HG03575 (cell line): Measurements from ENCODE around the gene TMED1.
"Not testable (repeated sequence)": the region's sequence is repeated elsewhere in the genome, so short reads cannot be mapped to it uniquely, and the experiment has no call there.

Experiments
- ATAC-seq: cut with Tn5 transposase; IDR thresholded peaks from one replicate; pipeline ENCODE4 v1.9.1; 2021; ENCODE audit not compliant: unreplicated experiment, insufficient number of reproducible peaks, low FRiP score; ENCODE audit errors: extremely low read depth

TMED1 gene

DNA sequence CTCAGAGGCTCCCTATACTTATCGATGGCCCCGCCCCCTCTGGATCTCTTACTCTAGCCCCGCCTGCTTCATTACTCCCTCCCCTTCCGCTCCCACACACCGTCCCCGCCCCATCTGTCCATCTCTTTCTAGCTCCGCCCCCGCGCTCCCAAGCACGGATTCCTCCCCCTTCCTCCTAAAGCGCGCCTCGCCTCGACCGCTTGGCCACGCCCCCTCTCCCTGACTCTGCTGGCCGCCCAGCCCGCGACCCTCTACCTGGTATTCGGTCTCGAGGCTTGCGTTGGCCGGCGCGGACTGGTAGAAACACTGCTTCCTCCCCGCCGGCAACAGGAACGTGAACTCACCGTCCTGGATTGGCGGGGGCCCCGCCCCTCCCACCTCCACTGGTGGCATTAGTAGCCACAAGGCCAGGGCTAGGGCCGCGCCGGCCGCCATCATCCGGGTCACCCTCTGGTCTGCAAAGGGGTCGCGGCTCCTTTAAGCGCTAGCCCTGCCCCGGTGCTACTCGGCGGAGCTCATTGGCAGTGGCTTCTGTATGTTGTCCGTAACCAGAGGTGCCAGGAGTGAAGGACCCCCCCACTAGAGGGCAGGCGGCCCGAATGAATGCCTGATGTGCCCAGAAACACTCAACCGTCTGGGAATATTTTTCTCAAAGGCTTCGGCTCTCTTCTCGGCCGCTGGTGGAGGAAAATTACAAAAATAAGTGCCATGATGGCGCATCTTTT, at the start of gene TMED1:
TSS of gene TMED1 (minus strand) at position 459 of the 725 bp plus-strand sequence. CDS start at position 438, 21 bp downstream.
- ATAC-seq: peak; percentile 42

- no peak for ATAC-seq
Observed at GRCh38 chr19:10885201-10886169, 49.5 kb upstream of the TMED1 start.

- no peak for ATAC-seq
Observed at GRCh38 chr19:10884274-10884673, 48.3 kb upstream of the TMED1 start.

DNA sequence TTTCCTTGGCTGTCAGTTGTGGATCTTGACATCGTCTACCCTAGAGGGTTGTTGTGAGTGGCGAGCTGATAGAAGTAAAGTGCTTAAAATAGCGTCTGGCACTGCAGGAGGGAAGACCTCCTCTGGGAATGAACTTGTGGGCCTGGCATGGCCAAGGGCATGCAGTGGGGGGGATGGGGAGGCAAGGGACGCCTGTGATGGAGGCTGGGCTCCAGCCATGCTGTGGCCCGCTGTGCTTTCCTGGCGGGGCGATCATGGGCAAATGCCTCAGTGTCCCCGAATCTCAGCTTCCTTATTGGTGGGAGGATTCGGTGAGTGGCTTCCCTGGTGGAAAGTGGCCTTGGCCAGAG, 46.1 kb upstream of the TMED1 start:
- ATAC-seq: no peak

GRCh38 chr19:10881403-10882107, 45.5 kb upstream of the TMED1 start:
- no peak for ATAC-seq

GRCh38 chr19:10878253-10878652, 42.2 kb upstream of the TMED1 start:
- ATAC-seq: no peak

GRCh38 chr19:10877608-10878007, 41.6 kb upstream of the TMED1 start:
- not testable (repeated sequence) for ATAC-seq

DNA sequence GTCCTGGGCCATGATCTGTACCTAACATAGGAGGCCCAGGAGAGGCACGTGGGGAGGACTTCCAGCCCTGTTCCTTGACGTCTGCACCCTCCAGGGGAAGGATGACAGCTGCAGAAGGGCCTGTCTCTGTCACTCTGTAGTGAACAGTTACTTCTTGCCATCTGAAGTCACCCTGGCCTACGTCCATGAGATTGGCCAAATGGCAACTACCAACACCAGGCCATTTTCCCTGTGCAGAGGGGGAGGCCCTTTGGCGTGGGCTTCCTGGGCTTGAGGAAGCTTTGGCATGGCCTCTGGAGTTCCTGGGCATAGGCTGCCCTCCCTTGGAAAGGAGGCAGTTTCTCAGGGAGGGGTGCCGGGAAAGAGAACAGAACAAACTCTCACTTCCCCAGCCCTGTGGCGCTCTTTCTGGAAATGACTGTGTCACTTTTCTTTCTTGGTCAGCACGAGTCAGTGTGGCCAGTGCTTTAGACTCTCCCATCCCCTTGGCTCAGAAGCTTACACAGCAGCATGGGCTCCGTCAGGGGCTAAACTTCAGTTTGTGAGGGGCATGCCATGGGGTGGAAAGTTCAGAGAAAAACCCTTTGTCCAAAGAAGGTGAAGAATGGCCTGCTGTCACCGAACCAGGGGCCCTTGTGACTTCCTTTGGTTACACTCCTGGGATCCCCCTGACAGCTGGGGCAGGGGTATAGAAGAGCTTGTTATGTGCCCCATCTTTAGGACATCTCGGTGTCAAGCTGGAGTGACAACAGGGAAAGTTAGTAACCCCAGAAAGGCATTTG, 40.6 kb upstream of the TMED1 start:
- peak; percentile 37 for ATAC-seq

DNA sequence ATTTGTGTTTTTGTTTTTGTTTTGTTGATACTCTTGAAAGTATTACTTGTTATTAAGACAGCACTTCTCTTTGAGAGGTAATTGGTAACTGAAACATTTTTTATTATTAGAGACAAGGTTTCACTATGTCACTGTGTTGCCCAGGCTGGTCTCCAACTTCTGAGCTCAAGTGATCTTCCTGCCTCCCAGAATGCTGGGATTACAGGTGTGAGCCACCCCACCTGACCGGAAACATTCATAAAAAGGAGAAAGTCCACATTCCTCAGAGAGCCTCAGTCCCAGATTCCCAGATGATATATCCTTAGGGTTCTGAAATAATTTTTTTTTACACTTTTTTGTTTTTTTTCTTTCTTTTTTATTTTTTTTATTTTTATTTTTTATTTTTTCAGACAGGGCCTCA, 38.0 kb upstream of the TMED1 start:
- ATAC-seq: no peak

- no peak for ATAC-seq
Observed at GRCh38 chr19:10872546-10873107, 36.6 kb upstream of the TMED1 start.

GRCh38 chr19:10871711-10872545, 35.9 kb upstream of the TMED1 start:
- no peak for ATAC-seq

- ATAC-seq: no peak
Observed at GRCh38 chr19:10870955-10871603, 35.1 kb upstream of the TMED1 start, which contains the start of gene CARM1. CARM1 (plus strand) TSS chr19:10871553; CDS start chr19:10871703, 150 bp downstream.

DNA sequence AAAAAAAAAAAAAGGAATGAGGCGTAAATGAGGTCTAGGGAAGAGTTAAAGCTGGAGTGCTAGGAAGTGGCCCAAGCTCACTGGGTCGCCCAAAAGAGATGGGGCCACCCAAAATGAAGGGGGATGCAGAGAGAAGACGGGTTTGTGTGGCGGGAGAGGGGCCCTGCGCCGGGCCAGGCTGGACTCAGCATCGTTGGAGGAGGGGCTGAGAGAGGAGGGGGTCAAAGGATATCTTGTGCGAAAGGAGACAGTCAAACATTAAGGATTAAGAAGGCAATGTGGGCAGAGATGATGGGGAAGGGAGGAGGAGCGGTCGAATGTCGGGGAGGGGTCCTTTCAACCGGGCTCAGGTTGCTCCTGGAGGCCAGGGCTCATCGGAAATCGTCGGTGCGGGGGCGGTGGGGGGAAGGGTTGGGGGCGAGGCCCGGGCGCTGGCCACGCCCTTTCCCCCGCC, 34.5 kb upstream of the TMED1 start:
- ATAC-seq: no peak

DNA sequence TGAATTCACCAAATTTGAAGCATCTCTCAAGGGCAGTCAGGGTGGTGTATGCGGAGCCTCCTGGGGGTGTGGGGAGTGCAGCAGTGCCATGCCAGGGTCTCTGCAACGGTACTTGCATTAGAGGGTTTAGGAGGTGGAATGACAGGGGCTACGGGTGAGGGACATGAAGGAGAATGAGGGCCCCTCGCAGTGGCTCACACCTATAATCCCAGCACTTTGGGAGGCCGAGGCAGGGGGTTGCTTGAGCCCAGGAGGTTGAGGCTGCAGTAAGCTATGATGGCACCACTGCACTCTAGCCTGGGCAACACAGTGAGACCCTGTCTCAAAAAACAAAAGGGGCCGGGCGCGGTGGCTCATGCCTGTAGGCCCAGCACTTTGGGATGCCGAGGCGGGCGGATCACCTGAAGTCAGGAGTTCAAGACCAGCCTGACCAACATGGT, 33.9 kb upstream of the TMED1 start:
- not testable (repeated sequence) for ATAC-seq

DNA sequence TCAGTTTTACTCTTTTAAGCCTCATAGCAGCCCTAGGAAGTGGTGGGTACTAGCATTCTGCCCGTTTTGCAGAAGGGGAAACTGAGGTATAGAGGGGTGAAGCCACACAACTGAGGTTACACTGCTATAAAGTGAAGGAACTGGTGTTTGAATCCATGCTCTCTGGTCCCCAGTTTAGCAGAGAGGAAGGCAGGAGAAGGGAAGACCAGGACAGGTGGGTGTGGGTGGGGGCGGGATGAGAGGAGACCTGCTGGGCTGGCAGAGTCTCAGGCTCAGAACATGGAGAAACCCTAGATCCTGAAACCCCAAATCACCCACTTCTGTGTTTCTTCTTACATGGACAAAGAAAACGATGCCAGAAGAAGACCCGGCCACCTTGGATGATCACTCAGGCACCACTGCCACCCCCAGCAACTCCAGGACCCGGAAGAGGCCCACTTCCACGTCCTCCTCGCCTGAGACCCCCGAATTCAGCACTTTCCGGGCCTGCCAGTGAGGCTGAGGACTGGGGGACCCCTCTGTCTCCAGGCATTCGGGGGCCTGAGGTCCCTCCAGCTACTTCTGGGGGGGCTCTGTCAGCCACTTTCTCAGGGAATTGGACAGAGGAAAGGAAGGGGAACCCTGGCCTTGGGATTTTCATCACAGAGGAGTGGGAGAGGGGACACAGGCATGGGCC, 33.0 kb upstream of the TMED1 start:
- ATAC-seq: no peak

DNA sequence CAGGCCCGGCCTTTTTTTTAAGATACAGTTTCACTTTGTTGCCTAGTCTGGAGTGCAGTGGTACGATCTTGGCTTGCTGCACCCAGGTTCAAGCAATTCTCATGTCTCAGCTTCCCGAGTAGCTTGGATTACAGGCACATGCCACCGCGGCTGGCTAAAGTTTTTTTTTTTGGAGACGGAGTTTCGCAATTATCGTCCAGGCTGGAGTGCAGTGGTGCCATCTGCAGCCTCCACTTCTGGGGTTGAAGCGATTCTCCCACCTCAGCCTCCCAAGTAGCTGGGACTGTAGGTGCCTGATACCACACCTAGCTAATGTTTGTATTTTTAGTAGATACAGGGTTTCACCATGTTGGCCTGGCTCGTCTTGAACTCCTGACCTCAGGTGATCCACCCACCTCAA, 30.5 kb upstream of the TMED1 start:
- ATAC-seq: no peak

DNA sequence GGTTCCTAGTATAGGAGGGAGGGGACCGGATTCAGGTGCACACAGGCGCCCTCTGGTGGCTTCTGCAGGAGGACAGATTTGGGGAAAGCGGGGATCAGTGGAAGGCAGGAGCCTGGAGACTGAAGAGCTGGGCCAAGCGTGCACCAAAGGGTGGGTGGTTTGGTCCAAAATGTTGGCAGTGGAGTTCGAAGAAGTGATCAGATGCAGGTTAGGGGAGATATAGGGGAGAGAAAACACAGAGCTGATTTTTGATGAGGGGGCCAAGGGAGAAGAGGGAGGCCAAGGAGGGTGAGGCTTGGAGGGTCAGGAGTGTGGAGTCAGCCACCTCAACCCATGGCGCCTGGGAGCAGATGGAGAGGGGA, 28.5 kb upstream of the TMED1 start:
- no peak for ATAC-seq
